ENCODE data around the gene LILRA6.
"Not testable (repeated sequence)": the region's sequence is repeated elsewhere in the genome, so short reads cannot be mapped to it uniquely, and the experiment has no call there.

The LILRA6 gene

GRCh38 chr19:54209811-54210494 is 32.6 kb downstream of the LILRA6 start:
- peak in 9 of 10 donors; percentile 54 to 95 (median 81) for DNase-seq
- intact Hi-C loops (cut with DNase I): no loop called here

DNA sequence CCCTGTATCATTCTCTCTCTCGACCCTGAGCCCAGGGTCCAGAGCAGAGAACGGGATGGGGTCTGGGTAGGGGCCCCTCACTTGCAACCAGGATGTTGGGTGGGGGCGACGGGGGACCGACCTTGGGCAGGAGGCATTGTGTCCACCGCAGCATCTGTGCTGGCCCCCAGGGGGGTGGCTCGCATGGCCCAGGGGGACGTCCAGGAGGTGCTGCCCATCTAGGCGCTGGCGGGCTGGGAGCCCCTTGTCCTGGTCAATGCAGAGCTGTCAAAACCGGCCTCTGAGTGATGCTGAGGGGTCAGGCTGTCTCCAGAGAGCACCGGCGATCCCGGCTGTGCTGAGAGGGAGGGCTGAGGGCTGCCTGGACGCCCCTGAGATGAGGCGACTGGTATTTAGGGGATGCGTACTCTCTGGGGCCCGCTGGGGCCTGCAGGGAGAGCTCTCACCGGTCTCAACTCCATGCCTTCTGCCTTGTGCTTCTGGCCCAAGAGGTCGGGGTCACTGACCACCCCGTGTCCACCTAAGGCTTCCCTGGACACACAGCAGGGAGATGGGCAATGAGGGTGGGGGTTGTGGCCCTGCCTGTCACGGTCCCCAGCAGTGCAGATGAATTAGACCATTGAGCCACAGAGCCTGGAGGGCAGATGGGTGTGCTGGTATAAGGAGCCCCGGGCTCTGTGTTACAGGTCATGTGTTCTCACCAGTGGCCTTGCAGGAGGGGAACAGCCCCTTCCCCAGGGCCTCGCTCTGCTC is 33.4 kb downstream of the LILRA6 start:
- intact Hi-C loops (cut with DNase I): no loop called here
- DNase-seq: peak in 3 of 10 donors; percentile 72 to 87 (median 80)

DNA sequence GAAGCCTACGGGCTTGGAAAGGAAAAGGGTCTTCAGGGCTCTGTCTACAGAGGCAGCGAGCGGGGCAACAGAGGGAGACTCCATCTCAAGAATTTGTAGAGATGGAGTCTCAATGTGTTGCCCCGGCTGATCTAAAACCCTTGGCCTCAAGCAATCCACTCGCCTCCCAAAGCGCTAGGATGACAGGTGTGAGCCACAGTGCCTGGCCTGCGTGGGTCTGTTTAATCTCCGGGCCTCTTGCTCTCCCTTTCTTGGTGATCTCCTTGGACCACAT is 33.9 kb downstream of the LILRA6 start:
- intact Hi-C loops (cut with DNase I): no loop called here
- DNase-seq: no peak

DNA sequence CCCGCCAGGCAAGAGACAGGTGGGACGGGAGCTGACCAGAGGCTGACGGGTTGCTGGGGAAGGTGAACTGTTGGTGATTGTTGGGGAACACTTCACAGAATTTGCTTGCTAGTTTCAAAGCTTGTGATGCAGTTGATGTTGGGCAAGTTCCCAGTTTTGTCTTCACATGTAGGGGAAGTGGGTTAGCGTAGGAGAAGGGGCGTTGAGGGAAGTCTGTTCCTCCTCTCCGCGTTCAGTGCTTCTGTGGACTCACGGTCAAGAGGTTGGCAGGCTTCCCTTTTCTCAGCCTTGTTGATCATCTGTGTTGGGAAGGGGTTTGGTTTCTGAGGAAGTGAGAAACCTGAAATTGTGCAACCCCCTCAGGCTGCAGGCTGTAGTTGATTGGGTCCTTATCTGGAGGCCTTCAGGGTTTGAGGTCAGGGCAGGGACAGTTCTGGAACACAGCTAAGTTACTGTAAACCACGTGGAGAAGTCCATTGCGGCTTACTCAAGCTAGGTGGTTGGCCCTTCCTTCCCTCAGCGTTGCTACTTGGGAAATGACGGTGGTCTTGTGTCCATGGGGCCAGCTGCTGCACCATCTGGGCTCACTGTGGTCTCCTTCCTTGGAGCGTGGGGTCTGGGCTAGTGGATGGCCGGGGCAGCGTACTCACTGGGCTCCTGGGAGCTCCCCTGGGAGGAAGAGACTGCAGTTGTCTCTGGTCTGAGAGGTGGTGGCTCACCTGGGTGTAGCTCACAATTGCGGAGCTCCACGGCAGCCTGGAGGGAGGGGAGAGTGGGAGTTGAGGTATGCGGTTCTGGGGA is 34.4 kb downstream of the LILRA6 start:
- intact Hi-C loops (cut with DNase I): no loop called here
- DNase-seq: peak in 5 of 10 donors; percentile 26 to 83 (median 63)

DNA sequence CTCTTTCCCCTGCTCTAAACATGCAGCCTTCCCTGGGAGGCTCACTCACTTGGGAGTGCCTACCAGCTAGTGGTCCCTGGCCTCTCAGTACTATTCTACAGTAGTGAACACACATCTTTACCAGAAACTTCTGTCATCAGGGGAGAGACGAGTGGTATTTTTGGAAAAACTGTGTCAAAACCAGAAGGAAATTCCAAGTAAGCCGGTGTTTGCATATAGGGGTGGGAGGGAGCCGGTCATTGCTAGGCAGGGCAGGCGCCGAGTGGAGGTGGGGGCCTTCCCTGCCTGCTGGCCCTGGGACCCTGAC is 35.0 kb downstream of the LILRA6 start:
- intact Hi-C loops (cut with DNase I): no loop called here
- DNase-seq: peak in 1 of 10 donors; percentile 59

- intact Hi-C loops (cut with DNase I): not testable (repeated sequence)
- DNase-seq: peak in 3 of 10 donors; percentile 32 to 56 (median 52)
These were observed 35.4 kb downstream of the LILRA6 start for GRCh38 chr19:54207193-54207592.

DNA sequence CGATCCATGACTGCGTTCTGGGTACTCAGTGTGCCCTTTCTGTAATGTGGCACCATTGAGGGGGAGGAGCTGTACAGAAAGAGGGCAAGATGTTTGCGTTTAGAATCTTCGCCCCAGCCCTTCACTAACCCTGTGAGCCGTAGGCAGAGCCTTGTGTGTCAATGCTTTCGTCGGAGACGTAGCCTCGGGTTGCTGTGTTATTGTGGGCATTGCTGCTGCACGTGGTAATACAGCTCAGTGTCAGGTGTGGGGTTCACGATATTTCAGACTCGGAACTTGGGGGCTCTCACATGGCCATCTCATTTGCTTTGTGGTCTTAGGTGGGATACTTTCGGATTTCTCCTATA is 35.8 kb downstream of the LILRA6 start:
- intact Hi-C loops (cut with DNase I): no loop called here
- DNase-seq: peak in 2 of 10 donors; percentile 5 to 12

- intact Hi-C loops (cut with DNase I): no loop called here
These were observed 36.4 kb downstream of the LILRA6 start for GRCh38 chr19:54206030-54206830.

DNA sequence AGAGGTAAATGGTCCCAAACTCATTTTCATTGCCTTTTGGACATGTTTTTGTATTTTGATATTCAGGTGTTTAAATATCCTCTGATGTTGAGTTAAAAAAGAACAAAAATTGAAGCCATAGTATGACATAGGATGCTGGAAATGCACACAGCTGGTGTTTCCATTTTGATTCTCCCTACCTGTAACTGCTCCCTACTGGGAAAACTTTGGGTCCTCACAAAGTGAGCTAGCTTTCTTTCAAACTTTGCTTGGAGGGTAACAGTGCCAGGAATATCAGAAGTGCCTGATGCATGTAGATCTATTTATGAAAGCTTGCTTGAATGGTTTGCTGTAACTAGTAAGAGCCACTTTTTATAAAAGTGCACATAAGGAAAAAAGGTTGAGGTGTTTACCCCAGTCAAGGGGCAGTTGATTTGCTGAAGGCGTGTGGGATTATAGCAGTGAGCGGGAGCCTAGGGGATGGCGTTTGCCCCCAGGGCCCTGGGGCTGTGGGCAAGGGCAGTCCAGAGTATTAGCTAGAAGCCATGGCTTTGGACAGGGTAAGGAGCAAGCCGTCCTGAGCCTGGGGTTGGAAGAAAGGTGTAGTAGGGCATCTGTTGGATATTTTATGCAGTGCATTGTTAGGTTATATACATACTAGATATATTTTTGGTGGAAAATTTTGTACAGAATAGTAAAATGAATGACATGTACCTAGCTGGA is 37.7 kb downstream of the LILRA6 start:
- intact Hi-C loops (cut with DNase I): no loop called here

More at GRCh38 chr19:54206030-54206830, 36.4 kb downstream of the LILRA6 start:
- DNase-seq: peak in 3 of 10 donors; percentile 46 to 64 (median 53)

GRCh38 chr19:54203151-54203611 is 39.4 kb downstream of the LILRA6 start:
- peak in 3 of 10 donors; percentile 3 to 32 (median 17) for DNase-seq
- intact Hi-C loops (cut with DNase I): no loop called here

More for the DNA sequence above, 37.7 kb downstream of the LILRA6 start:
- peak in 2 of 10 donors; percentile 13 to 68 for DNase-seq

DNA sequence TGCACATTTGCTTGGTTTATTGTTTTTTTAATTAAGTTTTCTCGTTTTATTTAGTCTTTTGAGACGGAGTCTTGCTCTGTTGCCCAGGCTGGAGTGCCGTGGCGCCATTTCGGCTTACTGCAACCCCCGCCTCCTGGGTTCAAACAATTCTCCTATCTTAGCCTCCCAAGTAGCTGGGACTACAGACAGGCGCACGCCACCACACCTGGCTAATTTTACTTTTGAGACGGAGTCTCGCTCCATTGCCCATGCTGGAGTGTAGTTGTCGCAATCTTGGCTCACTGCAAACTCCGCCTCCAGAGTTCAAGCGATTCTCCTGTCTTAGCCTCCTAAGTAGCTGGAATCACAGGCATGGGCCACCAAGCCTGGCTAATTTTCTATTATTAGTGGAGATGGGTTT is 40.6 kb downstream of the LILRA6 start:
- DNase-seq: peak in 3 of 10 donors; percentile 3 to 31 (median 27)
- intact Hi-C loops (cut with DNase I): no loop called here

- DNase-seq: peak in 2 of 10 donors; percentile 43 to 82
- intact Hi-C loops (cut with DNase I): no loop called here
These were observed 41.4 kb downstream of the LILRA6 start for GRCh38 chr19:54201172-54201701.

DNA sequence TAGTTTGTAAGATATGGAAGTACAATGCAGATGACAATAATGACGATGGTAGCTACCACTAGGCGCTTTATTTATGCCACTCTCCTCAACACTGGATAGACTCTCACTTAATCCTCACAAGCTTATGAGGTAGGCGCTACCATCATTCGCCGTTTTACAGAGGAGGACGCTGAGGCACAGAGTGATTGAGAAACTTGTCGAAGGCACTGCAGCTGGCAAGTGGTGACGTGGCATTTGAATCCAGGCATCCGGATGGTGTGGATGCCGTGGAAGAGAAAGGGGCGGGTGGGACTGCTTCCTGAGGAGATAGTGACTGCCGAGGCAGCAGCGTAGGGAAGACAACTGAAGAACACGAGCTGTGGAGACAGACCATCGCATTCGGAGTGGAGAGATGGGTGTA is 43.2 kb downstream of the LILRA6 start:
- intact Hi-C loops (cut with DNase I): no loop called here

GRCh38 chr19:54197121-54197520 is 45.5 kb downstream of the LILRA6 start:
- intact Hi-C loops (cut with DNase I): no loop called here
- DNase-seq: peak in 2 of 10 donors; percentile 0 to 9

More for the DNA sequence above, 43.2 kb downstream of the LILRA6 start:
- DNase-seq: peak in 1 of 10 donors; percentile 45

GRCh38 chr19:54196536-54196935 is 46.1 kb downstream of the LILRA6 start:
- peak in 2 of 10 donors; percentile 5 to 22 for DNase-seq
- intact Hi-C loops (cut with DNase I): no loop called here

- DNase-seq: peak in 1 of 10 donors; percentile 6
- intact Hi-C loops (cut with DNase I): not testable (repeated sequence)
These were observed 48.1 kb downstream of the LILRA6 start for GRCh38 chr19:54194463-54194862.

DNA sequence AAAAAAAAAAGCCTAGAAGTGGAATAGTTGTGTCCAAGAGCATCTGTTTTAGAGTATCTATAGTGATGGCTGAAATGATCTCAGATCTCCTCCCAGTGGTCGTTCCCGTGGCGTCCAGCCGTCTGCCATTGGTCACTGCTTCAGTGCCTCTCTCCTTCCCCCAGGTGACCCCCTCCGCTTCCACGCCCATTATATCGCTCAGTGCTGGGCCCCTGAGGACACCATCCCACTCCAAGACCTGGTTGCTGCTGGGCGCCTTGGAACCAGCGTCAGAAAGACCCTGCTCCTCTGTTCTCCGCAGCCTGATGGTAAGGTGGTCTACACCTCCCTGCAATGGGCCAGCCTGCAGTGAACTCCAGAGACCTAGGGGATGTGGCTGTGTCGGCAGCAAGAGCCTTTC is 49.6 kb downstream of the LILRA6 start:
- peak in 1 of 10 donors; percentile 53 for DNase-seq
- intact Hi-C loops (cut with DNase I): no loop called here

GRCh38 chr19:54191811-54192453 is 50.7 kb downstream of the LILRA6 start:
- intact Hi-C loops (cut with DNase I): no loop called here
- peak in 1 of 10 donors; percentile 59 for DNase-seq
